ENCODE data around the gene APLNR. TPM values are rescaled to one million over a fixed set of nuclear protein-coding genes. Genes with fewer than 3 reads are reported as not detected.

The APLNR gene
- total RNA-seq, 1 donor from 2014 or later, result 1.2 TPM

DNA sequence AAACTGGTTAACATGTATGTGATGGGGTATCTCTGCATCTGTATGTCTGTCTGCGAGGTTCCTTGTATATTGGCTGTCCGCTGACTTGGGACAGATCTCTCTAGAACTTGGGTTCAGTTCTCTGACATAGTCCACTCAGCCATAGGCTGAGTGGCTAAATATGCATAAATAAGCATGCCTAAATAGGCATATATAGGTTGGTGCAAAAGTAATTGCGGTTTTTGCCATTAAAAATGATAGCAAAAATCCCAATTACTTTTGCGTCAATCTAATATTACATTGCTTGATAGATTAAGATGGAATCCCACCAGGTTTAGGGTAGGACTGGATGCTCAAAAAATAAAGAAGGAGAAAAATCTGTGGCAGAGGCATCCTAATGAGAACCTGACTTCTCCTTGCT is 46.5 kb downstream of the APLNR start:
- TF ChIP-seq, protein P1, sequence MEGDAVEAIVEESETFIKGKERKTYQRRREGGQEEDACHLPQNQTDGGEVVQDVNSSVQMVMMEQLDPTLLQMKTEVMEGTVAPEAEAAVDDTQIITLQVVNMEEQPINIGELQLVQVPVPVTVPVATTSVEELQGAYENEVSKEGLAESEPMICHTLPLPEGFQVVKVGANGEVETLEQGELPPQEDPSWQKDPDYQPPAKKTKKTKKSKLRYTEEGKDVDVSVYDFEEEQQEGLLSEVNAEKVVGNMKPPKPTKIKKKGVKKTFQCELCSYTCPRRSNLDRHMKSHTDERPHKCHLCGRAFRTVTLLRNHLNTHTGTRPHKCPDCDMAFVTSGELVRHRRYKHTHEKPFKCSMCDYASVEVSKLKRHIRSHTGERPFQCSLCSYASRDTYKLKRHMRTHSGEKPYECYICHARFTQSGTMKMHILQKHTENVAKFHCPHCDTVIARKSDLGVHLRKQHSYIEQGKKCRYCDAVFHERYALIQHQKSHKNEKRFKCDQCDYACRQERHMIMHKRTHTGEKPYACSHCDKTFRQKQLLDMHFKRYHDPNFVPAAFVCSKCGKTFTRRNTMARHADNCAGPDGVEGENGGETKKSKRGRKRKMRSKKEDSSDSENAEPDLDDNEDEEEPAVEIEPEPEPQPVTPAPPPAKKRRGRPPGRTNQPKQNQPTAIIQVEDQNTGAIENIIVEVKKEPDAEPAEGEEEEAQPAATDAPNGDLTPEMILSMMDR (IDR thresholded peaks at IDR 0.05), result no peak
- DNase-seq, result no peak
- Histone ChIP-seq H3K4me3 (no peak overlapping the region), H3K4me1 (no peaks in the 10 kb centered on the region), H3K9me3 (no peaks in the 10 kb centered on the region), H3K36me3 (no peaks in the 10 kb centered on the region), H3K27ac (no peak overlapping the region), H3K27me3 (no peaks in the 10 kb centered on the region)
- intact Hi-C loops (cut with DNase I), result no loop called here
- no peak for ATAC-seq

Other genes with a start within 250 kb of the APLNR start
- gene OR5AK2, start 248.3 kb downstream of the APLNR start, total RNA-seq, result not detected
- gene LRRC55, start 55.3 kb downstream of the APLNR start, total RNA-seq, result not detected
- gene TNKS1BP1, start 87.7 kb upstream of the APLNR start, total RNA-seq, result 189 TPM
- 64.7 TPM for gene SSRP1, start 98.6 kb upstream of the APLNR start, total RNA-seq
- gene P2RX3, start 101.1 kb upstream of the APLNR start, total RNA-seq, result not detected
- gene PRG3, start 143.9 kb upstream of the APLNR start, total RNA-seq, result not detected
- gene PRG2, start 153.4 kb upstream of the APLNR start, total RNA-seq, result not detected
- 117 TPM for gene SLC43A3, start 189.9 kb upstream of the APLNR start, total RNA-seq
- gene RTN4RL2, start 223.3 kb upstream of the APLNR start, total RNA-seq, result 3.2 TPM

All from upper lobe of right lung (tissue), 1 donor.